GM12878 (cell line): Measurements from ENCODE around the gene AGT. TPM values are rescaled to one million over a fixed set of nuclear protein-coding genes. Genes with fewer than 3 reads are reported as not detected.

Source experiments
- ATAC-seq: fragments of 200-7000 bp; cut with Tn5 transposase; 3 replicates; pipeline ENCODE4 v1.9.1; 2020; ENCODE audit warnings: mild to moderate bottlenecking, moderate library complexity
- BruUV-seq: library from RNA; stranded (reverse); fragments of 400-500 nt; replicated peaks from 2 replicates; lab custom pipeline; 2021; lab: Mats Ljungman, UMichigan
- CTCF ChIA-PET: fragments of 300-600 bp; sonication (Branson Sonifier 250); formaldehyde crosslinking; extraction: SDS; loops from one replicate; lab custom pipeline; 2021; ENCODE audit warnings: inconsistent platforms; lab: Yijun Ruan, JAX
- POLR2A ChIA-PET: fragments of 350-600 bp; formaldehyde crosslinking; extraction: SDS; loops from one replicate; lab custom pipeline; 2021; ENCODE audit warnings: inconsistent platforms; lab: Charles Lee
- RAD21 ChIA-PET: fragments of 300-600 bp; sonication (Branson Sonifier 250); formaldehyde crosslinking; loops from one replicate; lab custom pipeline; 2023; ENCODE audit warnings: antibody characterized with exemption; ENCODE audit not compliant: unreplicated experiment; lab: Charles Lee
- SMC1A ChIA-PET: fragments of 300-600 bp; sonication (Branson Sonifier 250); formaldehyde crosslinking; loops from one replicate; lab custom pipeline; 2023; ENCODE audit not compliant: unreplicated experiment, uncharacterized antibody; lab: Charles Lee
- DNase-seq: peaks from one replicate; pipeline ENCODE4 v3.0.0-alpha.2; 2011; ENCODE audit warnings: low read depth, low spot score
- FAIRE-seq: peaks from 3 replicates; lab custom pipeline; 2011; peaks lifted over from hg19 to GRCh38; lab: Jason Lieb, UNC
- H2AFZ ChIP-seq: 2 replicates; pipeline ENCODE4 v1.6.0; 2011; ENCODE audit warnings: low read depth, low read length, control low read depth; ENCODE audit not compliant: control insufficient read depth
- H3K27ac ChIP-seq: 2 replicates; pipeline ENCODE4 v1.5.1; 2011; ENCODE audit warnings: control low read depth; ENCODE audit not compliant: control insufficient read depth, insufficient read depth
- H3K27me3 ChIP-seq, 2 experiments: replicated peaks in 1 of 2; 2 replicates each; pipeline versions ENCODE4 v1.6.0 to v1.6.1; 2011; ENCODE audit warnings: low read length in 1 of 2; ENCODE audit not compliant: control insufficient read depth in 2 of 2, insufficient read depth in 2 of 2
- H3K36me3 ChIP-seq, 2 experiments: 2 replicates each; pipeline ENCODE4 v1.5.1; 2011; ENCODE audit warnings: low read length in 1 of 2; ENCODE audit not compliant: control insufficient read depth in 2 of 2, insufficient read depth in 2 of 2
- H3K4me1 ChIP-seq: 2 replicates; pipeline ENCODE4 v1.6.1; 2011; ENCODE audit warnings: mild to moderate bottlenecking, low read length, moderate library complexity, mixed read lengths; ENCODE audit not compliant: control insufficient read depth, insufficient read depth
- H3K4me2 ChIP-seq: 2 replicates; pipeline ENCODE4 v1.6.0; 2011; ENCODE audit warnings: control low read depth; ENCODE audit not compliant: control insufficient read depth, insufficient read depth
- H3K4me3 ChIP-seq: fragments of 200-600 bp; sonication (generic); 2 replicates; pipeline ENCODE4 v1.5.1; 2016
- H3K79me2 ChIP-seq: 2 replicates; pipeline ENCODE4 v1.6.0; 2011; ENCODE audit warnings: low read length; ENCODE audit not compliant: control insufficient read depth, insufficient read depth
- H3K9ac ChIP-seq: 2 replicates; pipeline ENCODE4 v1.8.0; 2011; ENCODE audit warnings: low read length, control low read depth, mixed read lengths; ENCODE audit not compliant: control insufficient read depth, insufficient read depth
- H3K9me3 ChIP-seq: replicated peaks from 3 replicates; pipeline ENCODE4 v1.5.1; 2011; ENCODE audit warnings: mild to moderate bottlenecking, low read length; ENCODE audit not compliant: control insufficient read depth, insufficient read depth
- H4K20me1 ChIP-seq: 2 replicates; pipeline ENCODE4 v1.6.0; 2011; ENCODE audit not compliant: control insufficient read depth, insufficient read depth
- CBX3 ChIP-seq: fragments of 200-600 bp; sonication (generic); IDR thresholded peaks from 2 replicates; pipeline ENCODE4 v1.6.1; 2016; ENCODE audit warnings: low read depth, borderline replicate concordance
- MYB ChIP-seq: fragments of 150-350 bp; IDR thresholded peaks from 2 replicates; pipeline ENCODE4 v1.6.1; 2014; ENCODE audit warnings: mild to moderate bottlenecking, low read depth, low read length, borderline replicate concordance
- NBN ChIP-seq: fragments of 450-650 bp; IDR thresholded peaks from 2 replicates; pipeline ENCODE4 v1.6.1; 2016
- NR2C1 ChIP-seq: fragments of 450-650 bp; IDR thresholded peaks from 2 replicates; pipeline ENCODE4 v1.6.1; 2017; ENCODE audit warnings: antibody characterized with exemption, mild to moderate bottlenecking, moderate library complexity
- PRDM15 ChIP-seq: fragments of 450-650 bp; formaldehyde crosslinking; IDR thresholded peaks from 2 replicates; pipeline ENCODE4 v1.4.0; 2020; ENCODE audit warnings: mild to moderate bottlenecking, moderate library complexity
- RBBP5 ChIP-seq: fragments of 200-600 bp; sonication (generic); conservative IDR thresholded peaks from 2 replicates; pipeline ENCODE4 v1.6.1; 2016
- TBL1XR1 ChIP-seq: IDR thresholded peaks from 2 replicates; pipeline ENCODE4 v1.6.1; 2012; ENCODE audit warnings: low read depth, low read length, improper control_type of control experiment
- WRNIP1 ChIP-seq: IDR thresholded peaks from 2 replicates; pipeline ENCODE4 v1.6.1; 2011; ENCODE audit warnings: low read depth, low read length, improper control_type of control experiment, borderline replicate concordance
- YBX1 ChIP-seq: fragments of 450-650 bp; IDR thresholded peaks from 2 replicates; pipeline ENCODE4 v1.6.1; 2016; ENCODE audit warnings: antibody characterized with exemption
- ZBTB4 ChIP-seq: fragments of 450-650 bp; formaldehyde crosslinking; IDR thresholded peaks from 2 replicates; pipeline ENCODE4 v1.4.0; 2022; ENCODE audit warnings: mild to moderate bottlenecking, moderate library complexity
- ZNF207 ChIP-seq: fragments of 450-650 bp; IDR thresholded peaks from 2 replicates; pipeline ENCODE4 v1.6.1; 2014; ENCODE audit warnings: antibody characterized with exemption, mild to moderate bottlenecking, borderline replicate concordance
- WGBS: methylation state at CpG from one replicate; pipeline ENCODE4 v1.1.6; 2016; ENCODE audit warnings: low lambda C conversion rate; ENCODE audit not compliant: insufficient replicate concordance, insufficient coverage; ENCODE audit errors: missing lambda C conversion rate; 5-methylcytosine and 5-hydroxymethylcytosine counted together
- in situ Hi-C: fragments of 300-500 bp; cut with MboI; formaldehyde crosslinking; loops from 9 replicates; pipeline ENCODE4 v1.14.3; 2018; ENCODE audit warnings: mixed read lengths
- intact Hi-C: fragments of 100-400 bp; cut with micrococcal nuclease; formaldehyde crosslinking; loops from one replicate; pipeline ENCODE4 v1.14.2; 2022; ENCODE audit not compliant: unreplicated experiment
- polyA plus RNA-seq, 11 experiments: library from polyadenylated mRNA; depleted of rRNA in 4 of 11; unstranded in 6 of 11; stranded (reverse) in 5 of 11; fragments of >200 nt; fragmentation: Nextera tagmentation in 4 of 11; fragmentation: Illumina TruSeq in 1 of 11; extraction: Ambion mirVana in 4 of 11; extraction: Trizol in 1 of 11; gene quantifications; 1 replicate in 1 of 11; 2 replicates in 10 of 11; pipeline versions ENCODE4 v1.2.1 to v1.2.3, GENCODE V29; 2011 to 2016; ENCODE audit warnings: inconsistent platforms in 2 of 11, missing spikeins in 2 of 11, low read depth in 1 of 11
- total RNA-seq, 4 experiments: library from RNA; depleted of rRNA in 3 of 4; stranded (reverse); fragments of >200 nt in 3 of 4; fragmentation: Illumina TruSeq in 1 of 4; extraction: Trizol in 1 of 4; gene quantifications; 2 replicates each; pipeline versions ENCODE4 v1.2.1 to v1.2.3, GENCODE V29; 2013 to 2021

AGT gene
- total and polyA plus RNA-seq, 10 of the 15 experiments (the other 5 are each of a cell fraction or from before 2014, with no cell fraction given): 0.69 TPM; not detected in 9

- no peak for DNase-seq
- no peak overlapping the region for H3K4me2 ChIP-seq
- RAD21 ChIA-PET: no interaction called here
- intact Hi-C loops: no loop called here
- ATAC-seq: no peak
- WGBS: 47% methylated on average over 3 of the region's 3 CpGs
- POLR2A ChIA-PET: no interaction called here
- H3K79me2 ChIP-seq: no peaks in the 10 kb centered on the region
- BruUV-seq: no TSS peak
- no peak overlapping the region for H3K4me3 ChIP-seq
- no peaks in the 10 kb centered on the region for H4K20me1 ChIP-seq
- H3K27me3 ChIP-seq: no peaks in the 10 kb centered on the region; a peak in 2 of 4 replicates
- in situ Hi-C loops: no loop called here
- H3K9ac ChIP-seq: no peak overlapping the region
- TF ChIP-seq NBN: no peak
- no peak for TF ChIP-seq PRDM15 (CRISPR knock-in tag)
- no peaks in the 10 kb centered on the region for H3K4me1 ChIP-seq
- SMC1A ChIA-PET: no interaction called here
- no peak overlapping the region for H3K27ac ChIP-seq
- no peaks in the 10 kb centered on the region for H3K36me3 ChIP-seq
- no peak overlapping the region for H2AFZ ChIP-seq
- CTCF ChIA-PET: no interaction called here
- no peak for FAIRE-seq
- no peaks in the 10 kb centered on the region for H3K9me3 ChIP-seq
These were observed 40.9 kb upstream of the AGT start for GRCh38 chr1:230754796-230755195.

GRCh38 chr1:230753586-230754251, 39.8 kb upstream of the AGT start:
- no peak overlapping the region for H3K9ac ChIP-seq
- ChIA-PET SMC1A (no interaction called here), CTCF (no interaction called here), RAD21 (no interaction called here), POLR2A (no interaction called here)
- in situ Hi-C loops (no loop called here), intact Hi-C loops (no loop called here)
- no peak overlapping the region for H3K27ac ChIP-seq
- H3K4me2 ChIP-seq: no peak overlapping the region
- H3K27me3 ChIP-seq: no peaks in the 10 kb centered on the region; a peak in 2 of 4 replicates
- peak overlapping the region; percentile 12; the same call in 1 of the 2 replicates for H2AFZ ChIP-seq
- WGBS: 30% methylated on average over 18 of the region's 24 CpGs
- no peaks in the 10 kb centered on the region for H3K79me2 ChIP-seq
- H3K4me3 ChIP-seq: no peak overlapping the region
- FAIRE-seq: no peak
- no peaks in the 10 kb centered on the region for H4K20me1 ChIP-seq
- H3K4me1 ChIP-seq: no peaks in the 10 kb centered on the region
- H3K36me3 ChIP-seq: no peaks in the 10 kb centered on the region
- no peaks in the 10 kb centered on the region for H3K9me3 ChIP-seq
- no TSS peak for BruUV-seq
- DNase-seq: no peak
- peak; percentile 71 for ATAC-seq
- no peak for TF ChIP-seq ZBTB4 (CRISPR knock-in tag)
- no peak for TF ChIP-seq ZNF207
- no peak for TF ChIP-seq RBBP5
- TF ChIP-seq WRNIP1: no peak
- TF ChIP-seq YBX1: no peak
- no peak for TF ChIP-seq NR2C1
- no peak for TF ChIP-seq MYB
- no peak for TF ChIP-seq TBL1XR1
- TF ChIP-seq CBX3: no peak
